ENCODE results near the gene FKBP4.

- no peak for TF ChIP-seq CTCF (conservative IDR thresholded peaks at IDR 0.05; ENCODE audit: low read depth, low read length)
- TF ChIP-seq EZH2phosphoT487 (IDR thresholded peaks at IDR 0.05; ENCODE audit: borderline replicate concordance, low read length), result no peak
- TF ChIP-seq EZH2 (IDR thresholded peaks at IDR 0.05; ENCODE audit: low read length, unreplicated experiment), result no peak
Measured at GRCh38 chr12:2772370-2772769, 22.4 kb upstream of the FKBP4 start.
